GM21390 (cell line): ENCODE results near the gene CCDC150.
"Not testable (repeated sequence)": the region's sequence is repeated elsewhere in the genome, so short reads cannot be mapped to it uniquely, and the experiment has no call there.

Source experiments
- ATAC-seq: cut with Tn5 transposase; IDR thresholded peaks from one replicate; pipeline ENCODE4 v1.9.1; 2021; ENCODE audit not compliant: unreplicated experiment

Gene CCDC150

DNA sequence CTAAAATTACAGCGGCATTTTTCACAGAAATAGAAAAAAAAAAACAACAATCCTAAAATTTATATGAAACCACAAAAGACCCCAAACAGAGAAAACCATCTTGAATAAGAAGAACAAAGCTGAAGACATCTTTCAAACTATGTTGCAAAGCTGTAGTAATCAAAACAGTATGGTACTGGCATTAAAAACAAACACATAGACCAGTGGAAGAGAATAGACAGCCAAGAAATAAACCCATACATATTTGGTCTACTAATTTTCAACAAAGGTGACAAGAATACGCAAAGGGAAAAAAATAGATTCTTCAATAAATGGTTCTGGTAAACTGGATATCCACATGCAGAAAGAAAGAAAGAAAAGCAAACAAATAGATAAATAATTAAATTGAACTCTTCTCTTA lies 9.0 kb upstream of the CCDC150 start:
- ATAC-seq, result no peak

DNA sequence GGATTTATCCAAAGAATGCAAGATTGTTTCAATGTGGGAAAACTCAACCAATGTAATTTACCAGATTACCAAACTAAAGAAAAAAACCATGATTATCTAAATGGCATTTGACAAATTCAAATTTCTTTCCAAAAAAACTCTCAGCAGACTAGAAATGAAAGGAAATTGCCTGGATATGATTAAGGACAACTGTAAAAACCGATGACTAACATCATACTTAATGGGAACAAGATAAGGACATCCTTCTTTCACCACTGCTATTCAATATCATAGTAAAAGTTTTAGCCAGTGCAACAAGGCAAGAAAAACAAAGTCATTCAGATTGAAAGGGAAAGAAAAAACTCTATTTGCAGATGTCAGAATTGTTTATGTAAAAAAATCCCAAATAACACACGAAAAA lies 4.4 kb upstream of the CCDC150 start:
- no peak for ATAC-seq

DNA sequence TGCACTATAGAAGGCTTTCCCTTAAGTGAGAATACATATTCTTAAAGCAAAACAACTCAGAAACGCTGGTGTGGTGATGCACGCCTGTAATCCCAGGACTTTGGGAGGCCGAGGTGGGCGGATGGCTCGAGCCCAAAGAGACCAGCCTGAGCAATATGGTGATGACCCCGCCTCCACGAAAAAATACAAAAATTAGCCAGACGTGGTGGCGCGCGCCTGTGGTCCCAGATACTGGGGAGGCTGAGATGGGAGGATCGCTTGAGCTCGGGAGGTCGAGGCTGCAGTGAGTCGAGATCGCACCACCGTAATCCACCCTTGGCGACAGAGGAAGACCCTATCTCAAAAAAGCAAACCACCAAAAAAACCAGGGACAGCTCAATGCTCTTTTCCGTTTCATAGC lies 750 bp upstream of the CCDC150 start:
- ATAC-seq, result no peak

DNA sequence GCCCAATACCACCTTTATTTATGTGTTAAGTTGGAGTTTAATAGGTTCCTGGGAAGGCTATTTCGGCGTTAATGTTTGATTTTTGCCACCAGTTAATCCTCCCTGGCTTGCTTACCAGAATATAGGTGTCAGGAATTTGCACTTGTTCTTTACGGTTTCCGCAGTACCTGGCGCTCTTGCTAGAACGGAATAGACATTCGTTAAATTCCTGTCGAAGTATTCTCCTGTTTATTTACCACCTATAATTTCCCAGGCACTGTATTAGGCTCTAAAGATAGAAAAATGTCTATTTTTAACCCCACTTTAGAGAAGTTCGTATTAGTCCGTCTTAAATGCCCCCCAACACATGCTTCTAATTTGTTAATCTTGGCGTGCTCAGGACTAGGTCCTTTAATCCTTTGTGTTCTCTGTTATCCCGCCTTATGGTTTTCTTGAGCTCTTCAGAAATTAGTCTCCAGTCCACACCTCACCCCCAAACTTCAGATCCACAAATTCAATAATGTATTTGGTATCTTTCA lies 575 bp downstream of the CCDC150 start:
- no peak for ATAC-seq

DNA sequence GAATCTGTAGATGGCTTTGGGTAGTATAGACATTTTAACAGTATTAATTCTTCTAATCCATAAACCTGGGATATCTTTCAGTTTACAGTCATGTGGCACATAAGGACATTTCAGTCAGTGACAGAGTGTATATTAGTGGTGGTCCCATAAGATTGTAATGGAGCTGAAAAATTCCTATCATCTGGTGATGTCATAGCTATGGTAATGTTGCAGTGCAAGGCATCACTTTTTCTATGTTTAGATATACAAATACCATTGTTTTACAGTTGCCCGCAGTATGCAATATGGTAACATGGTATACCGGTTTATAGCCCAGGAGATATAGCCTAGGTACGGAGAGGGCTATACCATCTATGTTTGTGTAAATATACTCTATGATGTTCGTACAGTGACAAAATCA lies 9.7 kb downstream of the CCDC150 start:
- no peak for ATAC-seq

DNA sequence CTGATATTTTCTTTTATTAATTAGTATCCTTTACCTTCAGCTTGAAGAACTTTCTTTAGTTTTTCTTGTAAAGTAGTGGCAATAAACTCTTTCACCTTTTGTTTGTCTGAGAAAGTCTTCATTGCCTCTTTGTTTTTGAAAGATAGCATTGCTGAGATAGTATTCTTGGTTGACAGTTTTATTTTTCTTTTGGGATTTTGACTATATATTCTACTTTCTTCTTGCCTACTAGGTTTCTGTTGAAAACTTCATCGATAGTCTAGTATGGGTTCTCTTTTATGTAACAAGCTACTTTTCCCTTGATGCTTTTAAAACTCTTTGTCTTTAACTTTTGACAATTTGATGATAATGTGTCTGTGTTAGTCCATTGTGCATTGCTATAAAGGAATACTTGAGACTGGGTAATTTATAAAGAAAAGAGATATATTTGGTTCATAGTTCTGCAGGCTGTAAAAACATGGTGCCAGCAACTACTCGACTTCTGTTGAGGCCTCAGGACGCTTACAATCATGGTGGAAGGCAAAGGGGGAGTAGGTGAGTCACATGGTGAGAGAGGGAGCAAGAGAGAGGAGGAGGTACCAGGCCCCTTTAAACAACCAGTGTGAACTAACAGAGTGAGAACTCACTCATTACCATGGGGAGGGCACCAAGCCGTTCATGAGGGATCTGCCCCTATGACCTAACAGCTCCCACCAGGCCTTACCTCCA lies 12.0 kb downstream of the CCDC150 start:
- no peak for ATAC-seq

DNA sequence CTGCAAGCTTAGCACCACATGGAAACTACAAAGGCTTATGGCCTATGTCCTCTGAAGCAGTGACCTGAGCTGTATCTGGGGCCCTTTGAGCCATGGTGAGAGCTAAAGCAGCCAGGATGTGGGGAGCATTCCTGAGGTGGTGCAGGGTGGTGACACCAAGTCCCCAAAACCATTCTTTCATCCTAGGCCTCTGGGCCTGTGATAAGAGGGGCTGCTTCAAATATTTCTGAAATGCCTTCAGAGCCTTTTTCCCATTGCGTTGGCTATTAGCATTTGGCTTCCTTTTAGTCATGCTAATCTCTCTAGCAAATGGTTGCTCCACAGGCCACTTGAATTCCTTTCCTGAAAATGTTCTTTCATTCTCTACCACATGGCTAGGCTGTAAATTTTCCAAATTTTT lies 13.4 kb downstream of the CCDC150 start:
- ATAC-seq, result no peak

DNA sequence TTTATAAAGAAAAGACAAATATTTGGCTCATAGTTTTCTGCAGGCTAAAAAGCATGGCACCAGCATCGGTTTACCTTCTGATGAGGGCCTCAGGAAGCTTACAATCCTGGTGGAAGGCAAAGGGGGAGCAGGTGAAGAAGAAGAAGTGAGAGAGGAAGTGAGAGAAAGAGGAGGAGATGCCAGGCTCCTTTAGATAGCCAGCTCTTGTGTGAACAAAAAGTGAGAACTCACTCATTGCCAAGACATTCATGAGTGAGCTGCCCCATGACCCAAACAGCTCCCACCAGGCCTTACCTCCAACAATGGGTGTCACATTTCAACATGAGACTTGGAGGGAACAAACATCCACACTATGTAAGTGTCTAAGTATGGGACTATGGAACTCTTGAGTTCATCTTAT lies 14.3 kb downstream of the CCDC150 start:
- ATAC-seq, result no peak

DNA sequence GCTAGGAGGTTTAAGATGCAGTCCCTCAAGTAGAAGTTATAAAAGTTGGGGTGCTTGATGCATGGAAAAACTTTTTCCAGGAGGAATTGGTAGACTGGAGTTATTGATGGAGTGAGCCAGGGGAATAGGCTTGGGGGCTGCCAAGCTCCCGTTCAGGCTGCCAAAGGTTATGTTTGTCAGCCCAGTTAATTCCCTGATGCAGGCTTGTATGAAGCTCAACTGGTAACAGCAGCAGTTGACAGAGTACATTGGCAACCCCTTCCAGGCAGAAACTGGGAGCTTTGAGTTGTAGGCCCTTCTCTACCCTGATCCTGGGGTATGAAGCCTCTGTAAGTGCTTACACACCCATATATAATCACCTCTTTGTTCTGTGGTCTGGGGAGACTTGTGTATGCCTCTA lies 16.2 kb downstream of the CCDC150 start:
- ATAC-seq, result no peak

DNA sequence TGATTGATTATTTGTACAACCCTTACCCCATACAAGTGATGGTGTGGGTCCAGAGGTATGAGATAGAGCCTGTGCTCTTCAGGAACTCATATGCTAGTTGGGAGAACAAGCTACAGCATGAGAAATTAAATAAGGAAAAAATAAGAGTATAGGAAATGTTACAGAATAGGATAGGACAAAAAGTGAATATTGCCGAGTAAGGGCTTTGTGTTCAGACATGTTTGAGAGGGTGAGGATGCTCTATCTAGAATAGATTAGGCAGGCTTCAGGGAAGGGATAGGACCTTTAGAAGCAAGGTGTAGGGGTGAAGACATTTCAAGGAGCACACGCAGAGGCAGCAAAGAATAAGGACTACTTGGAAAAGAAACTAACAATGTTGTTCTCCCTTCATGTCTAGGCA lies 17.8 kb downstream of the CCDC150 start:
- ATAC-seq, result no peak

DNA sequence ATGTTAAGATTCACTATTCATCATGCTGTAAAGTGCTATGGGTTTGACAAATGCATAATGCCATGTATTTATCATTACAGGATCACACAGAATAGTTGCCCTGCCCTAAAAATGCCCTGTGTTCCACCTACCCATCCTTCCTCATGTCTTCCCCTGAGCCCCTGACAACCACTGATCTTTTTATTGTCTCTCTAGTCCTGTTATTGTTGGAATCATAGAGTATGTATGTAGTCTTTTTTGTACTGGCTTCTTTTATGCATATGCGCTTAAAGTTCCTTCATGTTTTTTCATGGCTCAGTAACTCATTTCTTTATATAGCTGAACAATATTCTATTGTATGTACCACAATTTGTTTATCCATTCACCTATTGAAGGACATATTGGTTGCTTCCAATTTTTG lies 20.3 kb downstream of the CCDC150 start:
- no peak for ATAC-seq

DNA sequence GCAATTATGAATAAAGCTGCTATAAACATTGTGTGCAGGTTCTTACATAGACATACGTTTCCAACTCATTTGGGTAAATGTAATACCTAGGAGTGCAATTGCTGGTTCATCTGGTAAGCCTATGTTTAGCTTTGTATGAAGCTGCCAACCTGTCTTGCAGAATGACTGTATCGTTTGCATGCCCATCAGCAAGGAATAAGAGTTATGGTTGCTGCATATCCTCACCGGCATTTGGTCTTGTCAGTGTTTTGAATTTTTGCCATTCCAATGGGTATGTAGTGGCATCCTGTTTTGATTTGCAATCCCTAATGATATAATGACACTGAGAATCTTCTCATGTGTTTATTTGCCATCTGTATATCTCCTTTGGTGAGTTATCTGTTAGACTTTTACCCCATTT lies 20.7 kb downstream of the CCDC150 start:
- ATAC-seq, result no peak

DNA sequence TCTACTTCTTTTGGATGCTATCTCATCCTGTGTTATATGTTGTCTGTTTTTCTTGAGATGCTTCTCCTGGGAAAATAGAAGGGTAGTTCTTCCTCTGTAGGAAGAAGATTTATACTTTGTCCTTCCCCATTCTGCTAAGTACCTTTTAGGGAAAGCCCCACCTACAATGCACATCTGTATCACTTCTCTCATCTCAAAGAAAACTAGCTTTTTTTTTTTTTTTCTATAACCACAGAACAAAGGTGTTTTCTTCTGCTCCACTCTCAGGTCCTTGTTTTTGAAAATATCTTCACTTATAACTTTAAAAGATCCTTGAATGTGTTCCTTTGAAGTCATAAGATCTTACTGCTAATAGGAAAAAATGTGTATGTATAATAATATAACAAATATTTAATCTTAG lies 30.8 kb downstream of the CCDC150 start:
- no peak for ATAC-seq

DNA sequence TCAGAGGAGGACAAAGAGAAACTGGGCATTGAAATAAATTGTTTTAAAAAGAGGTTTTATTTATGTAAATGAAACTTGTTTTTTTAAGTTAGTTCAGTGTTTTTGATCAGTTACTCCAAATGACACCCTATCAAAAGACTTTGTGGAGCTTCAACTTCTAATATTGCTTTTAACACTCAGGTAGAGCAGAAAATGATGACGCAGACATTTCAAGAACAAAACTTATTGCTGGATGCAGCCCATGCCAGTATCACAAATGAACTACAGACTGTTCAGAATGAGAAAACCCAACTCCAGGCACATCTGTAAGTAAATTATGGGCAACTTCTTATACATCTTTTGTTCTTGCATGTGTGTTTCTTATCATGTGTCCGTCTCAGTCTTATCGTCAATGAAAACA lies 36.4 kb downstream of the CCDC150 start:
- no peak for ATAC-seq

DNA sequence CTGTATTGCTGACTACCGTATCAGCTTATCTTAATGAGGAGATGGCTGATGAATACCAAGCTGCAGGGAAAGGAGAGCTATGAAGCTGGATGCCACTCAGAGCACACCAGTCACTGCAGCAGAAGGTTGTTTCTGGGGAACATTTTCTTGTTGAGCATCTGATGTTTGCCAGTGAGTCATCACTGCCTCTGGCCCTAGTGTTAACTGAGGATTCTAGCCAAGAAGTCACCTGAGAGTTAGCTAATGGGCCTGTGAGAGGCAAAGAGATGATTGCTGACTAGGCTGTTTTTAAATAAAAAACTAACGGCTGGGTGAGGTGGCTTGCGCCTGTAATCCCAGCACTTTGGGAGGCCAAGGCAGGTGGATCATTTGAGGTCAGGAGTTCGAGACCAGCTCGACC lies 37.9 kb downstream of the CCDC150 start:
- ATAC-seq, result no peak

DNA sequence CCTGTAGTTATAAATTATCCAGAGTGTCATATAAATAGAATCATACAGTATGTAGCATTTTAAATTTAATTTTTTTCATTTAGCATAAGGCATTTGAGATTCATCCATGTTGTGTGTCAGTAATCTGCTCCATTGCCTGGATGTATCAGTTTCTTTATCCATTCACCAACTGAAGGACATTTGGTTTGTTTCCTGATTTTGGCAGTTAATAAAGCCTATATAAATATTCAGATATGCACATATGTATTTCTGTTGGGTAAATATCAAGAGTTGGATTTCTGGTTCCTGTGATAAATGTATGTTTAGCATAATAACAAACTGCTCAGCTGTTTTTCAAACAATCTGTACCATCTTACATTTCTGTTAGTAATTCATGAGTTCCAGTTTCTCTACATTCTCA lies 39.9 kb downstream of the CCDC150 start:
- no peak for ATAC-seq

DNA sequence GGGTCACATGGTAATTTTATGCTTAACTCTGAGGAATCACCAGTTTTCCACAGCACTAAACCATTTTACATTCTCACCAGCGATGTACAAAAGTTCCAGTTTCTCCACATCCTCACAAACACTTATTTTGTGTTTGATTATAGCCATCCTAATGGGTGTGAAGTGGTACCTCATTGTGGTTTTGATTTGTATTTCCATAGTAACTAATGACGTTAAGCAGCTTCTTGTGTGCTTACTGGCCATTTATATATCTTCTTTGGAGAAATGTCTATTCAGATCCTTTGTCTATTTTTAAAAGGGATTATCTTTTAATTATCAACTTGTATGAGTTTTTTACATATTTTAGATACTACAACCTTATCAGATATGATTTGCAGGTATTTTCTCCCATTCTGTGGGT lies 42.0 kb downstream of the CCDC150 start:
- no peak for ATAC-seq

DNA sequence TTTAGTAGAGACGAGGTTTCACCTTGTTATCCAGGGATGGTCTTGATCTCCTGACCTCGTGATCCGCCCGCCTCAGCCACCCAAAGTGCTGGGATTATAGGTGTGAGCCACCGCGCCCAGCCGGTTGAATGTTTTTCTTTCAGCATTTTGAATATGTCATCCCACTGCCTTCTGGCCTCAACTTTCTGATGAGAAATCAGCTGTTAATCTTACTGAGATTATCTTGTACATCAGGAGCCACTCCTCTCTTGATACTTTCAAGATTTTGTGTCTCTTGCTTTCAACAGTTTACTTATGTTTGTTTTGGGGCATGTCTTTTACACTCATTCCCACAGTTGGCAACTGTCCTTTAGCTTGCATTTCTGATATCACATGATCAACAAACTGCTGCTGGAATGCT lies 46.3 kb downstream of the CCDC150 start:
- no peak for ATAC-seq

DNA sequence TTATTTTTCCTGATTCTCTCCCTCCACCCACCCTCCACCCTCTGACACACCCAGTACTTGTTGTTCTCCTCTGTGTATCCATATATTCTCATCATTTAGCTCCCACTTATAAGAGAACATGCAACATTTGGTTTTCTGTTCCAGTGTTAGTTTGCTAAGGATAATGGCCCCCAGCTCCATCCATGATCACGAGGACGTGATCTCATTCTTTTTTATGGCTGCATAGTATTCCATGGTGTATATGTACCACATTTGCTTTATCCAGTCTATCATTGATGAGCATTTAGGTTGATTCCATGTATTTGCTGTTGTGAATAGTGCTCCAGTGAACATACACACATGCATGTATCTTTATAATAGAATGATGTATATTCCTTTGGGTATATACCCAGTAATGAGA lies 47.2 kb downstream of the CCDC150 start:
- ATAC-seq, result not testable (repeated sequence)

DNA sequence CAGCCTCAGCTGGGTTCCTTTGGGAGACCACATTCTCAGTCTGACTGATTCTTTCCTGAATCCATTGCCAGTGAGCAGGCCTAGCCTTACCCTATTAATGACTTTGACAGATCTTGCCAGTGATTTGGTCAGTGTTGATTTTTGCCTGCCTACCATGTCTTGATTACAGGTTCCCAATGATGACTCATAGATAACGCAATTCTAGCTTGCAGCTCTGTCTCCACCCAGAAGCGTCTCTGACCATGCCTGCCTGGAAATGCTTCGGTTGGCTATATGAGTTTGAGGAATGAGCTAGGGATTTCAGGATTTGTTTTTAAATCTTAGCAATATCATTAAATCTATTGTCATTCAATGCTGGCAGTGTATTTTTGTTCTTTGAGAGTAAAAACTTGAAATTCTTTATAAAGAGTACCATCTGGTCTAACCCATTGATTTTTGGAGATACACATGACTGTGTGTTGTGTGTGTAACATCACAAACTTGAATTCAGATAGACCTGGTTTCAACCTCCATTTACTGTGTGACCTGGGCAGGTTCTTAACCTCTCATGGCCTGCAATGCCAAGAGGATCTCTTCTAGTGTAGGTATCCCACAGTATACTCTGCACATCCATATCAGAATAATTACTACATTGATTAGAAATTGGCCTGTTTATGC lies 57.0 kb downstream of the CCDC150 start:
- ATAC-seq, result no peak

DNA sequence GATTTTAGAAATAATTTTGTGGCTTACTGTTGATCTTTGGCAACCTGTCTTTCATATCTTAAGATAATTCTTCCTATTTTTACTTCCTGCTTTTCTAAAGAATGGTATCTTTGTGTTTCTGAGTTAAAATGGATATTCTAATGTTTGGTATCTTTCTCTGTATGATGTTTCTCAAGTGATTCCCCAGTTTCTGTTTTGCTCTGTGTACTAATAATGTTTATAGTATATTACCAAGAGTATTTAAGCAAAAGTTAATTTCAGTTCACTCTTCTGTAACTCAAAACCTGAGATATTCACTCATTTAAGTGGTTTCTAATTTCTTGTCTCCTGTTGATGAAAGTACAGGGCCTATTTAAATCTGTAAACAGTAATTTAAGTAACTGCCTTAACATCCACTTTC lies 58.3 kb downstream of the CCDC150 start:
- ATAC-seq, result no peak

DNA sequence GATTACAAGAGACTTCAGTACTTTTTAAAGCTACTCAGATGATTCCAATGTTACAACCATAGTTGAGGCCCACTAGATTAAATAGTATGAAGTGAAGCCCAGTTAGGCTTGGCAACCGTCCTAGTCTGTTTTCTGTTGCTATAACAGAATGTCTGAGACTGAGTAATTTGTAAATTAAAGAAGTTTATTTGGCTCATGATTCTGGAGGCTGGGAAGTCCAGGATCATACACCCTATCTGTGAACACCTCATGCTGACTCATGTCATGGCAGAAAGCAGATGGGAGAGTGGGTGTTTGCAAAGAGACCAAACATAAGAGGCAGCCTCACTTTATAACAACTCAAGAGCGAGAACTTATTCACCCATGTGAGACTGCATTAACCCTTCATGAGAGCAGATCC lies 63.1 kb downstream of the CCDC150 start:
- ATAC-seq, result no peak

DNA sequence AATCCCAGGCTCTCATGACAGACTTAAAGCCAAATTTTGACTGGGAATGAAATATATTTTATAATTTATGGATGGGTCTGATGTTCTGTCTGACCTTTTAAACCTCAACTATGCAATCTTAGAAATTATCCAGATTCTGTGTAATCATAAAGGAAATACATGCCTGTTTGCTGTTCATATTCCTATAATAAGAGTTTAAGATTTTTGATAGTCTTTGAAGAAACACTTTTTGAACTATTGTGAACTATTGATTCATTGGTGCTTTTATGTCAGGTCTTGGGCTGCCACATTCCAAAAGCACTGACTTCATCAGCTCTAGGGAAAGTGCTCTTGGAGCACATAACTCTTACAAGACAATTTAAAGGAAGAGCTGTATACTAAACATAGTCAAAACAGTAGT lies 64.2 kb downstream of the CCDC150 start:
- ATAC-seq, result no peak
